MM.1S (cell line): ENCODE results near the gene PPP6R3.
"Not testable (repeated sequence)": the region's sequence is repeated elsewhere in the genome, so short reads cannot be mapped to it uniquely, and the experiment has no call there.

ENCODE experiments used
- DNase-seq: peaks from one replicate; pipeline ENCODE4 v3.0.0-alpha.2; 2015
- H2AFZ ChIP-seq: fragments of 300-600 bp; sonication (generic); 2 replicates; pipeline ENCODE4 v1.6.0; 2016; ENCODE audit warnings: antibody characterized with exemption, low read length
- H3F3A ChIP-seq: fragments of 300-600 bp; sonication (generic); 2 replicates; pipeline ENCODE4 v1.6.1; 2016; ENCODE audit warnings: mild to moderate bottlenecking, antibody characterized with exemption, low read length, moderate library complexity, mixed read lengths; ENCODE audit not compliant: insufficient read depth
- H3K27ac ChIP-seq: fragments of 300-600 bp; sonication (generic); 2 replicates; pipeline ENCODE4 v1.5.1; 2016; ENCODE audit warnings: mild to moderate bottlenecking, low read length
- H3K27me3 ChIP-seq: fragments of 300-600 bp; sonication (generic); replicated peaks from 2 replicates; pipeline ENCODE4 v1.6.0; 2016; ENCODE audit warnings: low read length; ENCODE audit not compliant: insufficient read depth
- H3K36me3 ChIP-seq: fragments of 300-600 bp; sonication (generic); replicated peaks from 2 replicates; pipeline ENCODE4 v1.6.1; 2016; ENCODE audit warnings: mild to moderate bottlenecking, low read length, mixed read lengths; ENCODE audit not compliant: insufficient read depth
- H3K4me1 ChIP-seq: fragments of 300-600 bp; sonication (generic); 2 replicates; pipeline ENCODE4 v1.6.1; 2016; ENCODE audit warnings: low read length, mixed read lengths
- H3K4me2 ChIP-seq: fragments of 300-600 bp; sonication (generic); 2 replicates; pipeline ENCODE4 v1.6.0; 2016; ENCODE audit warnings: low read depth, low read length
- H3K4me3 ChIP-seq: fragments of 300-600 bp; sonication (generic); 2 replicates; pipeline ENCODE4 v1.5.1; 2016; ENCODE audit warnings: low read length, mixed read lengths
- H3K79me2 ChIP-seq: fragments of 300-600 bp; sonication (generic); 2 replicates; pipeline ENCODE4 v1.6.1; 2016; ENCODE audit warnings: mixed run types, low read length, mixed read lengths
- H3K9ac ChIP-seq: fragments of 300-600 bp; sonication (generic); 2 replicates; pipeline ENCODE4 v1.6.1; 2016; ENCODE audit warnings: low read length, mixed read lengths
- H3K9me2 ChIP-seq: fragments of 300-600 bp; sonication (generic); replicated peaks from 2 replicates; pipeline ENCODE4 v1.6.1; 2016; ENCODE audit warnings: mild to moderate bottlenecking, low read length, mixed read lengths; ENCODE audit not compliant: insufficient read depth
- H3K9me3 ChIP-seq: fragments of 300-600 bp; sonication (generic); replicated peaks from 2 replicates; pipeline ENCODE4 v1.6.1; 2016; ENCODE audit warnings: mild to moderate bottlenecking, low read length, mixed read lengths; ENCODE audit not compliant: insufficient read depth
- H4K20me1 ChIP-seq: fragments of 300-600 bp; sonication (generic); 2 replicates; pipeline ENCODE4 v1.6.1; 2016; ENCODE audit warnings: mild to moderate bottlenecking, low read length, moderate library complexity, mixed read lengths; ENCODE audit not compliant: insufficient read depth
- CTCF ChIP-seq: fragments of 300-600 bp; sonication (generic); IDR thresholded peaks from 2 replicates; pipeline ENCODE4 v1.5.1; 2016; ENCODE audit warnings: antibody characterized with exemption, low read length, mixed read lengths
- EZH2 ChIP-seq: fragments of 300-600 bp; sonication (generic); optimal IDR thresholded peaks from 2 replicates; pipeline ENCODE3; 2017; ENCODE audit warnings: low read depth, mild to moderate bottlenecking, antibody characterized with exemption, low read length, mixed read lengths
- EZH2phosphoT487 ChIP-seq: fragments of 300-600 bp; sonication (generic); IDR thresholded peaks from 2 replicates; pipeline ENCODE4 v1.6.1; 2018; ENCODE audit warnings: antibody characterized with exemption, low read length

Gene PPP6R3

GRCh38 chr11:68431984-68432645 lies 28.4 kb upstream of the PPP6R3 start:
- H3K9me2 ChIP-seq = no peaks in the 10 kb centered on the region
- H3K4me1 ChIP-seq = no peaks in the 10 kb centered on the region
- no peak overlapping the region for H3K9ac ChIP-seq
- H3K9me3 ChIP-seq = no peaks in the 10 kb centered on the region
- H3K4me2 ChIP-seq = no peak overlapping the region
- TF ChIP-seq EZH2phosphoT487 (no peak), CTCF (no peak), EZH2 (no peak)
- H3K36me3 ChIP-seq = no peaks in the 10 kb centered on the region
- no peak overlapping the region for H2AFZ ChIP-seq
- H3K27me3 ChIP-seq = no peaks in the 10 kb centered on the region
- no peaks in the 10 kb centered on the region for H3K79me2 ChIP-seq
- no peaks in the 10 kb centered on the region for H3F3A ChIP-seq
- no peak overlapping the region for H3K4me3 ChIP-seq
- no peaks in the 10 kb centered on the region for H4K20me1 ChIP-seq
- H3K27ac ChIP-seq = no peak overlapping the region
- DNase-seq = no peak

GRCh38 chr11:68432874-68433273 lies 27.7 kb upstream of the PPP6R3 start:
- no peak for DNase-seq
- Histone ChIP-seq H2AFZ (no peak overlapping the region), H3K27me3 (no peaks in the 10 kb centered on the region), H3K4me1 (no peaks in the 10 kb centered on the region), H3K4me2 (no peak overlapping the region), H3K79me2 (no peaks in the 10 kb centered on the region), H3K36me3 (no peaks in the 10 kb centered on the region), H3K4me3 (no peak overlapping the region), H3F3A (no peaks in the 10 kb centered on the region), H4K20me1 (no peaks in the 10 kb centered on the region), H3K9me2 (no peaks in the 10 kb centered on the region), H3K9me3 (no peaks in the 10 kb centered on the region), H3K9ac (no peak overlapping the region), H3K27ac (no peak overlapping the region)
- TF ChIP-seq EZH2phosphoT487 (no peak), EZH2 (no peak), CTCF (no peak)

- no peak for DNase-seq
Measured at GRCh38 chr11:68433541-68433940, 27.0 kb upstream of the PPP6R3 start.

GRCh38 chr11:68434159-68434558 lies 26.4 kb upstream of the PPP6R3 start:
- not testable (repeated sequence) for H3K36me3 ChIP-seq, H3K4me2 ChIP-seq

More at GRCh38 chr11:68433541-68433940, 27.0 kb upstream of the PPP6R3 start:
- Histone ChIP-seq H3F3A (no peaks in the 10 kb centered on the region), H3K4me1 (no peaks in the 10 kb centered on the region), H2AFZ (no peak overlapping the region), H4K20me1 (no peaks in the 10 kb centered on the region), H3K4me3 (no peak overlapping the region), H3K9me3 (no peaks in the 10 kb centered on the region), H3K4me2 (no peak overlapping the region), H3K9me2 (no peaks in the 10 kb centered on the region), H3K36me3 (no peaks in the 10 kb centered on the region), H3K27me3 (no peaks in the 10 kb centered on the region), H3K79me2 (no peaks in the 10 kb centered on the region), H3K9ac (no peak overlapping the region), H3K27ac (no peak overlapping the region)
- TF ChIP-seq EZH2 = no peak
- TF ChIP-seq EZH2phosphoT487 = no peak
- no peak for TF ChIP-seq CTCF

More at GRCh38 chr11:68434159-68434558, 26.4 kb upstream of the PPP6R3 start:
- H2AFZ ChIP-seq, H3K4me1 ChIP-seq, H3K4me3 ChIP-seq, H3K9ac ChIP-seq, H3K9me2 ChIP-seq, H4K20me1 ChIP-seq, H3K27me3 ChIP-seq, H3F3A ChIP-seq, H3K79me2 ChIP-seq, DNase-seq, H3K9me3 ChIP-seq, H3K27ac ChIP-seq: not testable (repeated sequence)
